Measurements from ENCODE around the gene CAPN7.

- no peak for TF ChIP-seq POLR2A (IDR thresholded peaks at IDR 0.05; ENCODE audit: borderline replicate concordance, extremely low read depth, insufficient read depth, insufficient read length)
- TF ChIP-seq POLR2AphosphoS5 (IDR thresholded peaks at IDR 0.05; ENCODE audit: low read depth, low read length) = no peak
- TF ChIP-seq CTCF (IDR thresholded peaks at IDR 0.05 in 2 of 3, conservative IDR thresholded peaks at IDR 0.05 in 1 of 3; ENCODE audit: borderline replicate concordance in 1 of 3, insufficient read depth in 1 of 3, low read depth in 2 of 3, low read length in 2 of 3) = no peak
- no peak for TF ChIP-seq ZNF274 (IDR thresholded peaks at IDR 0.05; ENCODE audit: low read depth, low read length)
- no peak for TF ChIP-seq EGR1 (IDR thresholded peaks at IDR 0.05; ENCODE audit: low read depth)
Observed at GRCh38 chr3:15271785-15272381, 65.8 kb downstream of the CAPN7 start.
